Right kidney (tissue), 1 donor: ENCODE measurements around the gene PROKR1.

ENCODE experiments used
- DNase-seq: peaks from one replicate; pipeline ENCODE4 v3.0.0-alpha.2; 2016

The PROKR1 gene

DNA sequence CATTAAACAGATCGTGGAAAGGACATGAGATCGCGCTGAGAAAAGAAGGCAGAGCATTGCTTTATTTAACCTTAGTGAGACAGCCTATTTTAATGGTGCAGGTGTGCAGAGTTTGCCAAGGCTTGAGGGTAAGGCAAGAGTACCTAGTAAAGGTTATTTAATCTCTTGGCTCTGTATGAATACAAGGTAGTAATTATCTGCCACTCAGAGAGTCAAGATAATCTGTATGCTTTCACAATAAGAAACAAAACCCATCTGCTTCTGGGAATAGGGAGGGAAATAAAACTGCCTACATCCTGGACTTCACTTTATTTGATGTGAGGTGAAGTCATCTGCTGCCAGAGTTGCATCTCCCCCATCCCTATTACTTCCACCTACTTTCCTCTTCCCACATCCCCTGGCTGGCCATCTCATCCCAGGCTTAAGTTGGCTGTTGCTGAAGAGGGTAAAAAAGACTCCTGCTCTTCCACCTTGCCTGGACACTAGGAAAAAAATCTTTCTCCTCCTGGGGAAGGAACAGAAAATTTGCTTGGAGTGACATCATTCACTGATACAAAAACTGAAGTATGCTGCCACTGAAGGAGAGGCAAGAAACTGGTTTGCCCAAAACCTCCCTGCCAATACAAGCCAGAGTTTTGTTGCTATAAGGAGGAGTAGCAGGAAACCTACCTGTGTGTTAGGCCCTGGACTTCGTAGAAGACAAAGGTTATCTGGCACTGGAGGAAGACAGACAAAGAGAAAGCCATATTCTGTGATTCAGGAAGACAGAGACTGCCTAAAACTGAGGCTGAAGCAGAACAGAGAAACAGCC lies 55.4 kb downstream of the PROKR1 start:
- no peak for DNase-seq

DNA sequence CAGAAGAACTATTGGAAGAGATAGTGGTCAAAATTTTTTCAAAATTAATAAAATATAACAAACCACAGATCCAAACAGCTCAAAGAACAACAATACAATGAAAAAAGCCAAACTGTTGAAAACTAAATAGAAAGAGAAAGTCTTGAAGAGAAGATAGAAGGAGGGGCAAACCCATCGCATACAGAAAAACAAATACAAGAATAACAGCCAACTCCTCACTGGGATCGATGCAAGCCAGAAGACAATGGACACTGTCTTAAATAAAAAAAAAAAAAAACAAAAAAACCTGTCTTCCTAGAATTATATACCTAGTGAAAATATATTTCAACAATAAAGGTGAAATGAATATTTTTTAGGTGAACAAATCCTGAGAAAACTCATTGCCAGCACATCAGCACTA lies 57.2 kb downstream of the PROKR1 start:
- no peak for DNase-seq

DNA sequence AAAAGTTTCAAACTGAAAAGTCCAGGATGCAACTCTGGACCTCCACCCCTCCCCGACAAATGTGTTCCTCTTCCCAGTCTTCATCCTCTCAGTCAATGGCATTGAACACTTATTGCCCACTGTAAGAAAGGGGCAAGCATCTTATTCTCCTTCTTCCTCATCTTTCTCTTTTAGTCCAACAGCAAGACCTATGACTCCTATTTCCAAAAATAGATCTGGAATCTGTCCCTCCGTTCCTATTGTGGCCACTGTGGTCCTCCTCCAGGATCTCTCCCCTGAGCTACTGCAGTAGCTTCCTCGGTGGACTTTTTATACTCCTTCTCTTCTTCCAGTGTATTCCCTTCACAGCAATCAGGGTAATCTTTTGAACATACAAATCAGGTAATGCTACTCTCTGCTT lies 63.3 kb downstream of the PROKR1 start:
- no peak for DNase-seq
